ENCODE measurements around the gene MYOT.

The MYOT gene

DNA sequence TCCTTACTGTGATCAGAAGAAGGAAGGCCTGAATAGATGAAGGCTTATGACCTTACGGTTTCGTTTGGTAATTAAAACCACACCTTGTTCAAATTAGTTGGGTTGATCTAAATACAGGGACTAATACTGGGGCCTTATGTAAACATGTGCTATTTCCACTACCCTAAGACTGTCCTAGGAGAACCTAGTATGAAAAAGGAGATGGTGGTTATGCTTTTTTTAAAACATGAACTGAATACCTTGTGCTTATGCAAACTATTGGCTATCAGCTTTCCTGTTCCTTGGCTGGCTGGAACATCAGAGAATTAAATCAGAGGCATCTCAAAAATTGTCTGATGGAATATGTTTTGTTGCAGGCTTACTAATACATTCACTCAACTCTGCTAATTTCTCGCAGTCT is 3.9 kb downstream of the MYOT start:
- H3K4me3 ChIP-seq (ENCODE audit: low read depth, low read length), result no peak overlapping the region
- no peaks in the 10 kb centered on the region for H3K9me3 ChIP-seq
- no peak for DNase-seq
- peaks cover 3% of the 10 kb centered on the region; the same call in 1 of the 2 replicates for H3K27me3 ChIP-seq
- no peaks in the 10 kb centered on the region; the same call in 1 of the 2 replicates for H3K4me1 ChIP-seq
- H3K36me3 ChIP-seq, result no peaks in the 10 kb centered on the region; the same call in 1 of the 2 replicates
- TF ChIP-seq, protein P1, sequence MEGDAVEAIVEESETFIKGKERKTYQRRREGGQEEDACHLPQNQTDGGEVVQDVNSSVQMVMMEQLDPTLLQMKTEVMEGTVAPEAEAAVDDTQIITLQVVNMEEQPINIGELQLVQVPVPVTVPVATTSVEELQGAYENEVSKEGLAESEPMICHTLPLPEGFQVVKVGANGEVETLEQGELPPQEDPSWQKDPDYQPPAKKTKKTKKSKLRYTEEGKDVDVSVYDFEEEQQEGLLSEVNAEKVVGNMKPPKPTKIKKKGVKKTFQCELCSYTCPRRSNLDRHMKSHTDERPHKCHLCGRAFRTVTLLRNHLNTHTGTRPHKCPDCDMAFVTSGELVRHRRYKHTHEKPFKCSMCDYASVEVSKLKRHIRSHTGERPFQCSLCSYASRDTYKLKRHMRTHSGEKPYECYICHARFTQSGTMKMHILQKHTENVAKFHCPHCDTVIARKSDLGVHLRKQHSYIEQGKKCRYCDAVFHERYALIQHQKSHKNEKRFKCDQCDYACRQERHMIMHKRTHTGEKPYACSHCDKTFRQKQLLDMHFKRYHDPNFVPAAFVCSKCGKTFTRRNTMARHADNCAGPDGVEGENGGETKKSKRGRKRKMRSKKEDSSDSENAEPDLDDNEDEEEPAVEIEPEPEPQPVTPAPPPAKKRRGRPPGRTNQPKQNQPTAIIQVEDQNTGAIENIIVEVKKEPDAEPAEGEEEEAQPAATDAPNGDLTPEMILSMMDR (IDR thresholded peaks at IDR 0.05; ENCODE audit: low read depth, low read length), result no peak

DNA sequence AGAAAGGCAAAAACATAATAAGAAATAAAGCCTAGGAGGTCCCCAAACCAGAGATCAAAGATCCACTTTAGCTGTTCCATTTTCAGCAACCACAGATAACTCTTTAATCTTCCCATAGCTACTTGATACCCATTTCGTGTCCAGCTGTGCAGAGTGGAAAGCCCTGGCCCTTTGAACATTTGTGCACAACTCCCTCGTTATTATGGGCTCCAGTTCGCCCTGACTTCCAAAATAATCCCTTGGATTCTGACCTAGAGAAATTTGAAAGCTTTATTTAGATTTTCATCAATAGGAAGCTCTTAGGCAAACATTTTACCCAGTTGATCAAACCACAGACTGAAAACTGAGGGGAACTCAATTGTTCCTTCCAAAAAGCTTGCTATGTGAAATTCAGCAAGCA is 4.8 kb downstream of the MYOT start:
- H3K9me3 ChIP-seq, result no peaks in the 10 kb centered on the region
- no peaks in the 10 kb centered on the region; the same call in 1 of the 2 replicates for H3K36me3 ChIP-seq
- TF ChIP-seq, protein P1 (IDR thresholded peaks at IDR 0.05; ENCODE audit: low read depth, low read length), result no peak
- no peaks in the 10 kb centered on the region; the same call in 1 of the 2 replicates for H3K4me1 ChIP-seq
- DNase-seq, result no peak
- no peak overlapping the region for H3K4me3 ChIP-seq (ENCODE audit: low read depth, low read length)
- H3K27me3 ChIP-seq, result peaks cover 3% of the 10 kb centered on the region; the same call in 1 of the 2 replicates

DNA sequence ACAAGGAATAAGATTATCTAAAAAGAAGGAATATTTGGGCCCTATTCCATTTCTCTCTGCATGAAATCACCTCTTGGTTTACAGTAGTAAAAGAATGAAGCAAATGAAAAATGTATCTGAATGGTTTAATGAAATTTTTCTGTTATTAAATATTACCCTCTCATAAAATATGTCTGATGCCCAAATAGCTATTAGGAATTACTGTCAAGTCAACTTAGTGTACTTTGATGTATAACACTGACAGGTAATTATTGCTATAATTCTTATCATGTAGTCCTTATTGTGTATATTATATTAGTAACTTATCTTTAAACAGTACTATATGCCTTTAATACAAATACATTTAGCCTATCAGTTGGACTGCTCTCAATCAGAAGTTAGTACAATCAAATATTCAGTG is 8.4 kb downstream of the MYOT start:
- TF ChIP-seq, protein P1 (IDR thresholded peaks at IDR 0.05; ENCODE audit: low read depth, low read length), result no peak
- no peaks in the 10 kb centered on the region; the same call in 1 of the 2 replicates for H3K36me3 ChIP-seq
- no peak for DNase-seq
- H3K4me3 ChIP-seq (ENCODE audit: low read depth, low read length), result no peak overlapping the region
- no peaks in the 10 kb centered on the region for H3K4me1 ChIP-seq
- peaks cover 3% of the 10 kb centered on the region for H3K27me3 ChIP-seq
- no peaks in the 10 kb centered on the region for H3K9me3 ChIP-seq

DNA sequence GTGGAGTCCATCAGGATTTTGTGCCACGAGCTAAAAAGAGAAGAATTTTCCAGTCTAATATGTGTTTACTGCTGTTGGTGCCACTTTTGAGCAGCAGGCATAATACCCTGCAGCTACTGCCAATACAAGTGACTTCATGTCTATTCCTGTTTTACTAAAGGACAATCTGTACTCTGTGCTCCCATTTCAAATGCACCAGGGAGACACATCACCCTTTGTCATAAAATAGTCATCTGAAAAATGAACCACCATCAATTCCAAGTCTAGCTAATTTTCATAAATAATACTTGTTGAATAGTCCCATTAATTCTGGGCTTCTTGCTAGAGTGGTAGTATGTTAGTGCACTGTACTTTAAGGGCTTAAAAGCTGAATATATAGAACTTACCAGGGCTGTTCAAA is 12.7 kb downstream of the MYOT start:
- no peaks in the 10 kb centered on the region for H3K9me3 ChIP-seq
- no peak for DNase-seq
- H3K4me3 ChIP-seq (ENCODE audit: low read depth, low read length), result no peak overlapping the region
- no peaks in the 10 kb centered on the region for H3K4me1 ChIP-seq
- TF ChIP-seq, protein P1 (IDR thresholded peaks at IDR 0.05; ENCODE audit: low read depth, low read length), result no peak
- no peaks in the 10 kb centered on the region for H3K36me3 ChIP-seq
- no peaks in the 10 kb centered on the region; the same call in 1 of the 2 replicates for H3K27me3 ChIP-seq

DNA sequence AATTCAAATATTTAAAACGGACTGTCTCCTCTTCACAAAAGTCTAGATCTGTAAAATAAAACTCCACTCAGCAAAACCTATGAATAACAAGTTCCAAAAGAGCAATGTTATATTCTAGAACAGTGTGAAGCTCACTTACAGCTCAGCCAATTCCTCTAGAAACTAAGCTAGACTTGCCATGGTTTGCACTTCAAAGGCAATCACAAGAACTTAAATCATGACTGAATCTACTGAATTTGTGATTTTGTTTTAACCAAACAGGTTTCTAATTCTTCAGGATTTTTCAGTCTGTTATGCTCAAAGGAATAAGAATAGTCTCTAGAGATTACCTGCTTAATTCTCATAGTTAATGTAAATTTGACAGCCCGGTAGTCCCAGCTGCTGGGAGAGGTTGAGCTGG is 20.2 kb downstream of the MYOT start:
- Histone ChIP-seq H3K4me1 (no peaks in the 10 kb centered on the region), H3K27me3 (no peaks in the 10 kb centered on the region), H3K4me3 (ENCODE audit: low read depth, low read length) (peak overlapping the region; percentile 64), H3K9me3 (no peaks in the 10 kb centered on the region), H3K36me3 (no peaks in the 10 kb centered on the region)
- DNase-seq, result no peak
- TF ChIP-seq, protein P1 (IDR thresholded peaks at IDR 0.05; ENCODE audit: low read depth, low read length), result no peak

DNA sequence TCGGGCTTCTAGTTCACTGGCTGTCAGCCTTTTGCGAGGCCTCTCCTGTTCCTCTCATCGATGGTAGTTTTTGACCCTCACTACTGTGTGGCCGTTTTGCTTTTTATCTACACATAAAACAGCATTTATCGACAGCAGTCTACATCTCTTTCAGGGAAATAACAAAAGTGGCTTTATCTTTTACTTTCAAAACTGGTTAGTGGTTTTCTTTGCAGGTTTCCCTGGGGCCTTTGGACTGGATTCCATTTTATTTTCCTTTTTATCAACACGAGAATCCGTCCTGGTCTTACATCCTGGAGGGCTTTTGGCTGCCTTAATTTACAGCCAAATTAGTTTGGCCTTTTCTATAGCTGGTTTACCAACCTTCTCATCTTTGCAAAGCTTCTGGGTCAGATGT is 20.8 kb downstream of the MYOT start:
- Histone ChIP-seq H3K4me1 (no peaks in the 10 kb centered on the region), H3K9me3 (no peaks in the 10 kb centered on the region), H3K4me3 (ENCODE audit: low read depth, low read length) (peak overlapping the region; percentile 64), H3K27me3 (no peaks in the 10 kb centered on the region), H3K36me3 (no peaks in the 10 kb centered on the region)
- DNase-seq, result no peak
- TF ChIP-seq, protein P1 (IDR thresholded peaks at IDR 0.05; ENCODE audit: low read depth, low read length), result no peak

Measured in BE2C (cell line).